HL-60/S4 treated with phorbol 12-myristate 13-acetate at 8.2 ng/mL for 4 days and 3 days (cell line): Measurements from ENCODE around the gene KRT33B.
"Not testable (repeated sequence)": the region's sequence is repeated elsewhere in the genome, so short reads cannot be mapped to it uniquely, and the experiment has no call there.

ENCODE experiments used
- in situ Hi-C: fragments of 300-500 bp; cut with MboI; formaldehyde crosslinking; loops from 2 replicates; pipeline ENCODE4 v1.15.0; 2022; ENCODE audit warnings: low sequenced_read_pairs

Gene KRT33B

GRCh38 chr17:41350381-41350878, 19.2 kb downstream of the KRT33B start, which contains the start of gene KRT33A:
KRT33A (minus strand) TSS chr17:41350828; CDS start chr17:41350767, 61 bp downstream.
- in situ Hi-C loops, result not testable (repeated sequence)

- in situ Hi-C loops, result no loop called here
Measured at GRCh38 chr17:41347869-41348760, 21.5 kb downstream of the KRT33B start.

GRCh38 chr17:41346421-41346820, 23.2 kb downstream of the KRT33B start:
- in situ Hi-C loops, result not testable (repeated sequence)

GRCh38 chr17:41345992-41346391, 23.6 kb downstream of the KRT33B start:
- in situ Hi-C loops, result no loop called here

- in situ Hi-C loops, result no loop called here
Measured at GRCh38 chr17:41343029-41343428, 26.6 kb downstream of the KRT33B start.

DNA sequence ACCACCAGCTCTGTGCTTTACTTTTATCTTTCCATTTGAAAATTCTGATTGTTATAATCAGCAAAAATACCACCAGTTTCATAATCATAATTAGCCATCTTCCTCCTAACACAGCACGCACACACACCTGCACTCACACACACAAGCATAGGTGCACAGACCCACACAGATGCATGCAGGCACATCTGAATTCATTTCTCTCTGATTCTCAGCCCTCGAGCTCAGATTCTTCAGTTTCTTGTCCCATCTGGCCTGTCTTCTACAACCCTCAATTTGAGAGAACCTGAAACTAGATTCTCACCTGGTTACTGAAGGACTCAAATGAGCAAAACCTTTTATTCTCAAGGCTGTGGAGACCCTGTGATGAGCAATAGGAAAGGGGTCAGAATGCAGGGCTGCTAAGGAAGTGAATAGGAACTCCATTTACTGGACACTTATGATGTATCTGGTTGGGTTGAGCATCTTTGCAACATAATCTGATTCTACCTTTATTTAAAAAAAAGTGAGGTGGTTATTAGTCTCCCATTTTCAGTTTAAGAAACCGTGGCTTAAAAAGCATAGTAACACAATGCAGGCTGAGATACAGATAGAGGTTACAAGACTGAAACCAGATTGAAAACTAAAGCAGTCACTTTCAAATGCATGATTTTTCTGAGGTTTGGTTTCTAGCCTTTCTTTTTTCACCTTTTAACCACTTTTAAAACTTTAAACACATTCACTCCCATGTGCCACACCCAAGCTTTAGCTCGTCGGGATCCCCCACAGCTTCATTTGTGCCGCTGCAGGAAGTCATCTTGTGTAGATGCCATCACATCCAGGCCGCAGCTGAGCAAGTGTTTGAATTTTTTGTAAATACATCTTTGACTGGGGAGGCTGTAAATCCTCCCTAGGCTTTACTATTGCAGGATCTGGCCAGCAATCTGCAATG, 28.4 kb downstream of the KRT33B start:
- in situ Hi-C loops, result no loop called here

GRCh38 chr17:41340494-41340893, 29.1 kb downstream of the KRT33B start:
- in situ Hi-C loops, result no loop called here

DNA sequence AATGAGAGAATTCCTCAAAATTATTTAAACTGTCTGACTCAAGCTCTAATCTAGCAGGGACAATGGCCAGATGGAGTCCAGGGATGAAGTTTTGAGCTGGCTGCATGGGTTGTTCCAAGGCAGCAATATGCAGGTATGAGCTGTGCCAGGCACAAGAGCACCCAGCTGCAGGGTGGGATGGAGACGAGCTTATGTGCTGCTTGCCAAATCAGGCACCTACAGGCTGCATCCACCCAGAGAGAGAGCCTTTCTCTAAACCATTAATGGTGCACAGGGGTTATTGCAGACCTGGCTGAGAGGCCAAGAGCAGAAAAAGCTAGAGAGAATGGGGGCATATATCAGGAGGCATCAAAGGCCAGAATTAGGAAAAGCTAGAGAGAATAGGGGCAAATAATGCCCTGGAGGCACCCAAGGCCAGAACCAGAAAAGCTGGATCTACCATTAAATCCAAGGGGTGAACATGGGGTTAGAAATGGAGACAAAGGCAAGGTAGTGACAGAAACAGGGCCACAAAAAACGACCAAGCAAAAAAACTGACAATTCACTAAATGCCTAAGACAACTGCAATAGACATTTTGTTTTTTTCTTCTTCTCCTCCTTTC, 29.9 kb downstream of the KRT33B start:
- in situ Hi-C loops, result no loop called here

DNA sequence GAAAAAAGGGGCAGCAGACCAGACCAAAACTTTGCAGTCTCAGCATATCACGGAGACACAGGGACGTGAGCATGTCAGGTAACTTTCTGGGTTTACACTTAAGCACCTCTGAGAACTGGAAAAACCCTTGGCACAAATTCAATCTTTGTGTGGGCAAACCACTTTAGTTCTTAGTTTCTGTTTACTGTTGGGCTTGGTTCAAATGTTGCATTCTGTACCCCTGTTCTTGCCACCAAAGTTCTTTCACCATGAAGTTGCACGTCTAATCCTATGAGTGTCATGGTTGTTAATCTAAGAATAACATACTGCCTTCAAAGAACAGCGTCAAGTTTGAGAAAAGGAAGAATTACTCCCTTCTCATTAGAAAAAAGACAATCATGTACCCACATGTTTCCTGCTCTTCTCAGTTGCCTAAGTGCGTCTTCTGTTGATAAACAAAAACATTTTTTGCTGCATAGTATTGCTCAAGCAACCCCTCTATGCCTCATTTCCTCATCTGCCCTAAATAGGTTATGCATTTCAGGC, 30.6 kb downstream of the KRT33B start:
- in situ Hi-C loops, result no loop called here

- in situ Hi-C loops, result no loop called here
Measured at GRCh38 chr17:41335747-41336146, 33.9 kb downstream of the KRT33B start.

DNA sequence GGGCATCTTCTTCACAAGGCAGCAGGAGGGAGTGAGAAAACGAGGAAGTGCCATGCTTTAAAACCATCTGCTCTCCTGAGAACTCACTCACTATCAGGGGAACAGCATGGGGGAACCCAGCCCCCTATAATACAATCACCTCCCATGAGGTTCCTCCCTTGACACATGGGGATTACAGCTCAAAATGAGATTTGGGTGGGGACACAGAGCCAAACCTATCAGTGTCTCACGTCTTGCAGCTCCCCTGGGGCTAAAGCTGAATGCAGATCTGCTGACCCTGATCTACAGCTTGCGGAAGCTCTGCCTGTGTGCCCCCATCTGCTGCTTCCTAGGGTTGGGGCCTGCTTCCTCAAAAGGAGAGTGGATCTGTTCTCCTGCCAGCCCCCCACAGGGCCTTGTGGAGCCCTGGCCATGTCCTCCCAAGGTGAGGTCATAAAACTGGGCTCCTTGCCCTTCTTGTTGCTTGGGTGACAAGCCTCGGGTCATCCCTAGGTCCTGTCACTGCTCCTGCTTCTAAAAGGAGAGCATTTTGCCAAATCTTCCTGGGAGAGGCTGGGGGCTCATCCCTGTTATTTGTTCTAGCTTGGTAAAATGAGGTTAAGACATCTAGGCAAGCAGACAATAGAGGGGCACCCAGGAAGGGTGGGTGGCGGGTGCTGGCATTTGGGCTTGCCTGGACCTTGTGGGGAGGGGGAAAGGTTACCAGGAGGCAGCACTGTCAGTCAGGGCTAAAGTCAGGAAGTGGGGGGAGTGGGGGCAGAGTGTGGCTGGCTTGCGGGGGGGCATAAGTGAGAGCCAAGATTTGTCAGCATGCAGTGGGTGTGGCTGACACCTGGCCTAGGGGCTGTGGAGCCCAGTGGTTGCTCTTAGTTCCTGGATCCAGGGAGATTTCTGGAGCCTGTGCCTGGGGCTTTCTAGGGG, 35.0 kb downstream of the KRT33B start:
- in situ Hi-C loops, result no loop called here

DNA sequence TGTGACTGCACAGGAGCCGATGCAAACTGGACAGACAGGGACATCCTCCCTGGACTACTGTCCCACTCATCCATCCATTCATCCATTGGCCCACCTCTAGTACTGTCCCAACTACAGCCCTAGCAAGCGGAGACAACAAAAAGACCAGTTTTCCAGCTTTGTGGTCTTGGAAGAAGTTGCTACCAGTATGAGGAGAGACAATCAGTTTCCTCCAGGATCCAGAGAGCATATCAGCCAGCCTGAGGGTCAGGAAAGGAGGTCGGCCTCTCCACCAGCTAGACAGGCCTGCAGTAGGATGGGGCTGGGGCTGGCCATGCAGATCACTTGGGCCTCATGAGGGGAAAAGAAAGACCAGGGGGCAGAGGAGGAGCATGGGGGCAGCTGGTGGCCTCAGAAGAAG, 35.8 kb downstream of the KRT33B start:
- in situ Hi-C loops, result no loop called here

DNA sequence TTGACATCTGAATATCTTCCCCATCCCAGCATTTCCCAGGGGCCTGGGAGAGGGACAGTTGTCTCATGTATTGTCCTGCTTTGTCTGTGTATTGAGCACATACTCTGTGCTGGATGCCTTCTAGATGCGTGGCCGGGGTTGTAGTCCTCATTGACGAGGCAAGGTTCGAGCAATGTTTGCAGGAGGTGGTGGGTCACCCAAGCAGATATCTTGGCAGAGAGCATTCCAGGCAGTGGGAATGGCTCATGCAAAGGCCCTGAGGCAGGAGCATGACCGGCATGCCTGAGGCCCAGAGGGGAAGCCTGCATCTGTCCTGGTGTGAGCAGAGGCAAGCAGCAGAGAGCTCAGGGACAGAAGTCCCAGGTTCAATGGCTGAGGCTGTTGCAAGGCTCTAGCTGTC, 36.5 kb downstream of the KRT33B start:
- in situ Hi-C loops, result no loop called here

DNA sequence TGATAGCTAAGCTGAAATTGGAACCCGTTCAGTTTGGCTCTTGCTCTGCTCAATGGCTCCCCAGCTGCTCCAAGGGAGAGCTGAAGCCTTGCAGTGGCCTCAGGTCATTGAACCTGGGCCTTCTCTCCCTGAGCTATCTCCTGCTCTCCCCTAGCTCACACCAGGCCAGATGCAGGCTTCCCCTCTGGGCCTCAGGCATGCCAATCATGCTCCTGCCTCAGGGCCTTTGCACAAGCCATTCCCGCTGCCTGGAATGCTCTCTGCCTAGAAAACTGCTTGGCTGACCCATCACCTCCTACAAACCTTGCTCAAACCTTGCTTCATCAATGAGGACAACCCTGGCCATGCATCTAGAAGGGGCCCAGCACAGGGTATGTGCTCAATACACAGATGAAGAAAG, 37.4 kb downstream of the KRT33B start:
- in situ Hi-C loops, result no loop called here

- in situ Hi-C loops, result no loop called here
Measured at GRCh38 chr17:41331606-41332005, 38.0 kb downstream of the KRT33B start.

- in situ Hi-C loops, result loop anchor here (10.0 kb wide), 1 partner anchor 425 kb away; no protein-coding TSS in a partner anchor
Measured at GRCh38 chr17:41329279-41329948, 40.2 kb downstream of the KRT33B start.

GRCh38 chr17:41328207-41328606, 41.4 kb downstream of the KRT33B start:
- in situ Hi-C loops, result loop anchor here (10.0 kb wide), 1 partner anchor 423 kb away; no protein-coding TSS in a partner anchor

DNA sequence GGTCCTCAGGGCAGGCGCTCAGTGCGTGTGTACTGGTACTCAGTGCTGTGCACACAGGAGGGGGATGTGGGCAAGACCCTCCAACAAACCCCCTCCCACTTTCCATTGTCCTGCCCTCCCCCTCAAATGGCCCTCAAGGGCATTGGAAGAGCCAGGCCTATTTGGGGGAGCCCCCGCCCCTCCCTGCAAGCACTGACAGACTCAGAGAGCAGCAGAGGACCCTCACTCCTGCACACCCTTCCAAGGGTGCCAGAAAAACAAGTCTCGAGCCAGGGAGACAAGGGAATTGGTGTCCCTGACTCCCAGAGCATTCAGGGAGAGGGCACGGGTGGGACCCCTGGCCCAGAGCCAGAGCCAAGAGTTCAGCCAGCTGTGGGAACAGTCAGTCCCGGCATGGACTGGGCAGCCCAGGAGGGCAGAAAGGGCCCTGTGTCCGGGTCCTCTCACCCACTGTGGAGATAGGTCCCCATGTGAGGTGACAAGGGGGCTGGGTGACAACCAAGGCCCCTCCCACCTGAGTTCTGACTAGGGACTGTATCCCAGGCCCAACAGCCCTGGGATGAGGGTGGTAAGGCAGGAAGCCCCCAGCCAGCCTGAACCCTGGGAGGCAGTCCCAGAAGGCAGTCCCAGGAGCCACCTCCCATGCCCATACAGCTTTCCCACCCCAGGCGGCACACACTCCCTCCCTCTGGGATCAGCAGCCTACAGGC, 42.0 kb downstream of the KRT33B start:
- in situ Hi-C loops, result loop anchor here (10.0 kb wide), 1 partner anchor 423 kb away; no protein-coding TSS in a partner anchor
